DND-41 (cell line): ENCODE measurements around the gene TTBK2.

Source experiments
- EZH2 ChIP-seq: IDR thresholded peaks from 3 replicates; pipeline ENCODE4 v1.6.1; 2012; ENCODE audit warnings: borderline replicate concordance, low read depth, mild to moderate bottlenecking, moderate library complexity, low read length, inconsistent platforms; ENCODE audit not compliant: severe bottlenecking
- TF ChIP-seq, protein P1 (sequence below): IDR thresholded peaks from 2 replicates; pipeline ENCODE4 v1.5.1; 2012; ENCODE audit warnings: borderline replicate concordance, low read length, moderate library complexity, mild to moderate bottlenecking; ENCODE audit not compliant: poor library complexity, severe bottlenecking; ENCODE audit errors: extremely low read depth

DNA sequence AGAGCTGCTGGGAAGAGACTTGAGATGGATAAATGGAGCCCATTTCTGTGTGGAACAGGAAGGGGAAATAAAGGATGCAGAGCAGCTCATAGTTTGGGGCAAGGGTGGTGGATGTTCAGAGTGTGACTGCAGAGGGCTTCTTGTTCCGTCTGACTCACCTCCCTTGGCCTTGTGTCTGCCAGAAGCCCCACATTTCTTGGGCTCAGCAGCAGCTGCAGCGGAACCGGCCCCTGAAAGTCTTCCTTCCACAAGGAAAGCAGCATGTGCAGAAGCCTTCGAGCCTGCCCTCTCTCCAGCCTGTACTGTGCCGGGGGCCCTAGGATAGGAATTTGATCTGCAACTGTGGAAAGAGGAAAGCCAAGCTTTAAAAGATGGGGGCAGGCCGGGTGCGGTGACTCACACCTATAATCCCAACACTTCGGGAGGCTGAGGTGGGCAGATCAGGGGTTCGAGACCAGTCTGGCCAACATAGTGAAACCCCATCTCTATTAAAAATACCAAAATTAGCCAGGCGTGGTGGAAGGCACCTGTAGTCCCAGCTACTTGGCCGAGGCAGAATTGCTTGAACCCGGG, 195.2 kb downstream of the TTBK2 start:
- TF ChIP-seq, protein P1, sequence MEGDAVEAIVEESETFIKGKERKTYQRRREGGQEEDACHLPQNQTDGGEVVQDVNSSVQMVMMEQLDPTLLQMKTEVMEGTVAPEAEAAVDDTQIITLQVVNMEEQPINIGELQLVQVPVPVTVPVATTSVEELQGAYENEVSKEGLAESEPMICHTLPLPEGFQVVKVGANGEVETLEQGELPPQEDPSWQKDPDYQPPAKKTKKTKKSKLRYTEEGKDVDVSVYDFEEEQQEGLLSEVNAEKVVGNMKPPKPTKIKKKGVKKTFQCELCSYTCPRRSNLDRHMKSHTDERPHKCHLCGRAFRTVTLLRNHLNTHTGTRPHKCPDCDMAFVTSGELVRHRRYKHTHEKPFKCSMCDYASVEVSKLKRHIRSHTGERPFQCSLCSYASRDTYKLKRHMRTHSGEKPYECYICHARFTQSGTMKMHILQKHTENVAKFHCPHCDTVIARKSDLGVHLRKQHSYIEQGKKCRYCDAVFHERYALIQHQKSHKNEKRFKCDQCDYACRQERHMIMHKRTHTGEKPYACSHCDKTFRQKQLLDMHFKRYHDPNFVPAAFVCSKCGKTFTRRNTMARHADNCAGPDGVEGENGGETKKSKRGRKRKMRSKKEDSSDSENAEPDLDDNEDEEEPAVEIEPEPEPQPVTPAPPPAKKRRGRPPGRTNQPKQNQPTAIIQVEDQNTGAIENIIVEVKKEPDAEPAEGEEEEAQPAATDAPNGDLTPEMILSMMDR = no peak
- no peak for TF ChIP-seq EZH2
